HG02642 (cell line): ENCODE data around the gene EIF3L.
A peak's percentile ranks its signal among the peaks of the same experiment; 100 is the strongest.

ENCODE experiments used
- ATAC-seq: cut with Tn5 transposase; IDR thresholded peaks from one replicate; pipeline ENCODE4 v1.9.1; 2021; ENCODE audit warnings: mild to moderate bottlenecking; ENCODE audit not compliant: unreplicated experiment, poor library complexity

EIF3L gene

DNA sequence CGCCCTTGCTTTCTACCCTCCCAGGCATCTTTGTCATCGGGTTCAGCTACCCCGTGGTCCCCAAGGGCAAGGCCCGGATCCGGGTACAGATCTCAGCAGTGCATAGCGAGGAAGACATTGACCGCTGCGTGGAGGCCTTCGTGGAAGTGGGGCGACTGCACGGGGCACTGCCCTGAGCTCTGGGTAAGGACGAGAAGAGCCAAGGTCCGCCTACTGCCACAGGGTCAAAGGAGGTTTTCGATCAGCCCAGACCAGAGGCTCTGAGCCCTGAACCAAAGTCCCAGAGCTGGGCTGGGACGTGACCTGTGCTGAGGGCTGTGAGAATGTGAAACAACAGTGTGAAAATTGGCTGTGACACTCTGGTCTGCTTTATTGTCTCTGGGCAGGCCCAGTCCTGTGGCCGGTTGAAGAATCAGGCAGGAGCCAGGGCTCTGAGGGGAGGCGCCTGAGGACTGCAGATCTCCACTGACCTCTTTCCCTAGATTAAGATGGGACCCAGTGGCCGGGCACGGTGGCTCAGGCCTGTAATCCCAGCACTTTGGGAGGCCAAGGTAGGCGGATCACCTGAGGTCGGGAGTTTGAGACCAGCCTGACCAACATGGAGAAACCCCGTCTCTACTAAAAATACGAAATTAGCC lies 32.6 kb upstream of the EIF3L start:
- no peak for ATAC-seq

DNA sequence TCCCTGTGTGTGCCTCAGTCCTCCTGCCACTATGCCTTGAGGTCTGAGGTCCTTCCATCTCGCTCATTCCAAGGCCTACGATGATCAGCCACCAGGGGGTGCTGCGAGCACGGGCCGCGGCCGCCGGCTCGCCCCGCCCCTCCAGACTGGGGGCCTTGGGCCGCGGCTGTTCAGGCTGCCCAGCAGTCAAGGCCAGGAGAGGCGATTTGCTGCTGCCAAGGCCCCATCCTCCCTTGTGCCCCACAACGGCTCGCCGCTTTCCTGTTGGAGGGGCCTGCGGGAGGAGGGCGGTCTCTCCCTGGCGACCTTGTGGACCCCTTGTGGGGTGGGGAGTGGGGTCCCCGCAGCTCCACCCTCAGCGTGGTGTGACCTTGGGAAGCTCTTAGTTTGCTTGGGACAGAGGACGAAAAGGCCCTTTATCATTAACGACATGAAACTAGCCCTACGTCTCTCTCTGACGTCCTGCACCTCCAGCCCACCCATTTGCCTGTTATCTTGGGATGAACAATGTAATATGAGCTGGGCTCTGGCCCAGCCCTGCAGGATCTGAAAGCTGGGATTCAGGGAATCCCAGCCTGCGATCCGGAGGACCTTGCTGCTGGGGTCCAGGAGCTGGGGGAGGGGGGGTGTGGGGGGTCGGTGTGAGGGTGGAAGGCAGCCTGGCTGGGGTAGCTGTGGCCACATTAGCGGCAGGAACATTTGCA lies 31.4 kb upstream of the EIF3L start:
- ATAC-seq = peak; percentile 63

DNA sequence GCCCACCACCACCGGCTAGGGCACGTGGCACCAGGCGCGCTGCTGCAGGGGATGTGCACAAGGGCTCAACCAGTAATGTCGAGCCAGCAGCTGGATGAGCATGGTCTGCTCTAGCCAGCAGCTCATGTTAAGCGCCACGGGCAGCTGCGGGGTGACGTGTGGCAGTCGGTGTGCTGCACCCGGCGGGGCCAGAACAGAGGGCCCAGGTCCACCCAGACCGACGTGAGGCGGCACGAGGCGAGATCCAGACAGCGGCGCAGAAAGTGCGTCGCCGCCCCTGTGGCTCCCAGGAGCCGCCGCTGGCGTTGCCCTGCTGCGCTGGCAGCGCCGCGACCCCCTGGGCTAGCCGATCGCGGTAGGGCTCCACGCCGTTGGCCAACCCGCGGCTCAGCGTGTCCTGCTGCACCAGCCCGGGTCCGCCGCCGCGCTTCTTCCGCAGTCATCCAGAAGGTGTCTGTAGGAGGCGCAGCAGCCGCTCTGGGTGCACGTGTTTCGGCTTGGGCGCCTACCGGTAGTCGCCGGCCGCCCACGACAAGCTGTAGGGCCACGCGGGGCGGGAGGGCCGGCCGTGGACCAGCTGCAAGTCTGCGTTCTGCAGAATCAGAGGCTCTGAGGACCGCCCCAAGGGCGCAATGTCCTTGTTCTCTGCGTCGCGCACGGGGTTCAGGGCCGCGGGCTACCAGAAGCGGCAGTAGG lies 30.7 kb upstream of the EIF3L start:
- ATAC-seq = no peak

DNA sequence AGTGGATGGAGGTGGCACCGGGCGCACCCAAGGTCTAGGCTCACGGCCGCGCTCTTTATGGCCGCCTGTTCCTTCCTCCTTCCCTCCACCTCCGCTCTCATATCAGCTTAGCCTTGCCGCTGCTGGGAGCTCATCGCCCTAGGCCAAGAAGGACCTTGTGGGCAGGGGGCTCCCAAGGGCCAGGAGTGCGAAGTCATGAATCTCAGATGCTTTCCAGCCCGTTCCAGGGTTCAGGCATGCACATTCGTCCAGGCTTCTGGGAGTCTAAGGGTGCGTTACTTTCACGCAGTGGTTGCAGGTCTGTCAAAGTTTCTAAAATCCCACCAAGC lies 30.1 kb upstream of the EIF3L start:
- ATAC-seq = no peak

- ATAC-seq = no peak
Measured at GRCh38 chr22:37820350-37820749, 28.9 kb upstream of the EIF3L start.

DNA sequence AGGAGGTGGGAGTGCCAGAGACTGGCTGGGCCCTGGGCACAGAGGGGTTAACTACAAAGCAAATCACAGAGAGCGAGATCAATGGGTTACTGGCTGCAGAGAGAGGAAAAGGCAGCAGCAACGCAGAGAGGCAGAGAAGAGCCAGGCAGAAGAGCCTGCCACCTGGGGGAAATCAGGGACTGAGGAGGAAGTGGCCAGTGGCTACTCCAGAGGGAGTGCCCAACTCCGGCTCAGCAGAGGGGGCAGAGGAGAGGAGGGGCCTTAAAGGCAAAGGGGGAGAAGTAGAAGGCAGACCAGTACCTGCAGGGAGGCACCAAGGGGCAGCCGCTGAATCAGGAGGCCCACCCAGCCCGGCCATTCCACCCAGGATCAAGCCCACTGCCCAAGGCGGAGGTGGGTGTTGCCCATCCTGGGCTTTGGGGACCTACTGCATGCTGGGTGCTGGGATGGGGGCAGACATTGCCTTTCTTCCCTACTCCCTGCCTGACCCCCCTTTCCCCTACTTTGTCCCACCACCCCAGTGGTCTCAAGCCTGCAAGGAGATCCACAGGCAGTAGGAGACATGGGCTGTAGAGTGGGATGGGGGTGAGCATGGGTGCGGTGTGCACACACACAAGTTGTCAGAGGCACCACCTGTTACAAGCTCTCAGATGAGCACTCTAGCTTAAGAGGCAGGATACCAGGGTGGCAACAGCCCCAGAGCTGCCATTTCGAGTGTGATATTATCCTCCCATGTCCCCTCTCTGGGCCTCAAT lies 27.0 kb upstream of the EIF3L start:
- ATAC-seq = no peak

- ATAC-seq = no peak
Measured at GRCh38 chr22:37823134-37823985, 25.9 kb upstream of the EIF3L start, which contains the start of gene GALR3. Gene GALR3 (plus strand): TSS chr22:37823382. CDS start chr22:37823407, 25 bp downstream.

GRCh38 chr22:37824674-37825641 lies 24.3 kb upstream of the EIF3L start:
- no peak for ATAC-seq

DNA sequence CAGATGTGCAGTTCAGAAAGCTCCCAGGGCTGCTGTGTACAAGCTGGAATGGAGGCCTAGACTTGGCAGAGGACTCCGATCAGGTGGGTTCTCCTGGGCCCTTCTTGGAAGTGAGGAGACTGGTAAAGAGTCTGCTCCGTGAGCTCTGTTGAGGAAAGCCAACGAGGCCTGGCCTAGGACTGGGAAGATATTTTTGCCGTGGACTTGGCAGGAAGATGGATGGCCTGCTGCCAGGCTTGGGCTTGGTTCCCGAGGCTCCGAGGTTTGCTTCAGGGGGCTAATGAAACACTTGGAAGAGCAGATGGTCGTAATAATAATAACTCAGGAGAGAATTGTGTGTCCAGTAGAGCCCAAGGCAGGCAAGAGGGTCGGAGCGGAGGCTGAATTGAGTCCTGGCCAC lies 22.2 kb upstream of the EIF3L start:
- no peak for ATAC-seq

DNA sequence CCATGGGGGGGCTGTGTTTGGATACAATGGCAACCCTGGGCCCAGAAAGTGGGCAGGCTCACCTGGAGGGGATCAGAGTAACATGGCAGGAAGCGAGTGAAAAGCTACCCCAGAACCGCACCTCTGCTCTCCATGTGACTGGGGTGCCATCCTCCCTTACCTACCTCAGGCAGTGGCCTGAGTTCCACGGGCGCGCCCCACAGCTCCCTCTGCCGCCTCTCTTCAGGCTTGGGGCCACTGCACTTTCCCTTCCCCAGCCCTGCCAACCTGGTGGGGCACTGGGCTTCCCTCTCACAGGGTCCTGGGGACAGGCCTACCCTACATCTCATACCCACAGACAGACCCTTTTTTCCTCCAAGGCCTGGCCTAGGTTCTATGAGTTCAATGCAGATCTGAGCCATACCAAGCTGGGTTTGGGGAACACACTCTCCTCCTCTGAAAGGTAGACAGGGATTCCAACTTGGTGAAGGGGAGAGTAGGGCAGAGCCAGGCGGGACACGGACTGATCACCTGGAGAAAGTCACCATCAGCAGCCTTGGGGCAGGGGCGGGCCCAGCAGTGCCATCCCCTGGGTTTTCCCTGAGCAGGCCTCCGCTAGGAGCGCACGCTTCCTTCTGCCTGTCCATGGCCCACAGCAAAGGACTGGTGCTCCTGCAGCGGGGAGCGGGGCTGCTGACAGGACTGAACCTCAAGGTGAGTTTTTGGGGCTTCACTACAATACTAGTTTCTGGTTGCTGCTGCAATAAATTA lies 19.0 kb upstream of the EIF3L start:
- ATAC-seq = no peak

DNA sequence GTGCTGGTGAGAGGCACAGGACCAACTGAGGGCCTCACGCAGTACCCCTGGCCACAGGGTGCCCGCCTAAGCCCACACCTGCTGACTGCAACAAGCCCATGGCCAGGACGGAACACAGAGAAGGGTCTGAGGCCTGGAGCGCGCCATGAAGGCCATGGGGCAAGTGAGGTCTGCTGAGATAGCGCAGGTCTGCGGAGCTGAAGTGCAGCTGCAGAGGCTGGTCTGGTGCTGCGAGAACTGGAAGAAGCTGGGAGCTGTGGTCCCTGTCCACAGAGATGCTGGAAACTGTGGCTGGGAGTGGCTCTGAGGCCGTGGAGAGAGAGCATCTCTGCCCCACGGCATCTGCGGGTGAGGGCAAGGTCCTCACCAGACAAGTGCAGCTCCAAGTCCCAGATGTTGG lies 17.7 kb upstream of the EIF3L start:
- no peak for ATAC-seq

GRCh38 chr22:37832022-37832857 lies 17.0 kb upstream of the EIF3L start:
- ATAC-seq = no peak

- ATAC-seq = no peak
Measured at GRCh38 chr22:37842015-37842793, 7.0 kb upstream of the EIF3L start.

DNA sequence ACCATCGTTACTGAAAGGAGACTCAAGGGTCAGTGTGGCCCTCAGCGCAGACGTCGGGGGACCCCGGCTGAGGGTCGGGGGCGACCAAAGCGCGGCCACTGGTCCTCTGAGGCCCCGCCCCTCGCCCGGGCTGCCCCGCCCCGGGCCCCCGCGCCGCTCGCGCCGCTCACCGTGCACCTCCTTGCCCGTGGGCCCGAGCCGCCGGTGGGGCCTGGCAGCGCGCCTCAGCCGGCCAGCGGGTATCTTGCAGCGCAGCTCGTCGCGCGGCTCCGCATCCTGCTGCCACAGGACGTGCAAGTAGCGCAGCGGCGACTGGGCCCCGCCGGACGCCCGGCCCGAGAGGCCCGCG lies 5.5 kb upstream of the EIF3L start:
- peak; percentile 54 for ATAC-seq

- no peak for ATAC-seq
Measured at GRCh38 chr22:37844904-37845329, 4.3 kb upstream of the EIF3L start.

DNA sequence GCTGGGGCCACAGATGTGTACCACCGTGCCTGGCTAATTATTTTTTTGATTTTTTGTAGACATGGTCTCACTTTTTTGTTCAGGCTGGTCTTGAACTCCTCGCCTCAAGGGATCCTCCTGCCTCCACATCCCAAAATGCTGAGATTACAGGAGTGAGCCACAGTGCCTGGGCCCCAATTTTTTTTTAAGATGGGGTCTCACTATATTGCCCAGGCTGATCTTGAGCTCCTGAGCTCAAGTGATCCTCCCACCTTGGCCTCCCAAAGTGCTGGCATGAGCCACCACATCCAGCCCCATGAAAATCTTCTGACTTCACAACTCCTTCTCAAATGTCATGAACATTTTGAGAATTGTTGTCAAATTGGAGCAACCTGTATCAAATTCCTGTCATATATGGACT lies 2.8 kb upstream of the EIF3L start:
- no peak for ATAC-seq
